PC-9 (cell line): ENCODE data around the gene CRYZL1. TPM values are rescaled to one million over a fixed set of nuclear protein-coding genes. Genes with fewer than 3 reads are reported as not detected.
"Not testable (repeated sequence)": the region's sequence is repeated elsewhere in the genome, so short reads cannot be mapped to it uniquely, and the experiment has no call there.

Experiments used
- BruUV-seq: library from RNA; stranded (reverse); fragments of 400-500 nt; replicated peaks from 2 replicates; lab custom pipeline; 2021; lab: Mats Ljungman, UMichigan
- CTCF ChIA-PET: fragments of 300-600 bp; sonication (Branson Sonifier 250); formaldehyde crosslinking; loops from one replicate; lab custom pipeline; 2022; ENCODE audit warnings: antibody characterized with exemption; lab: Charles Lee
- POLR2A ChIA-PET: fragments of 300-600 bp; sonication (Branson Sonifier 250); formaldehyde crosslinking; loops from one replicate; lab custom pipeline; 2022; ENCODE audit warnings: antibody characterized with exemption; ENCODE audit not compliant: unreplicated experiment; lab: Charles Lee
- DNase-seq, 2 experiments: peaks; one replicate each; pipeline versions ENCODE4 v3.0.0 to v3.0.0-alpha.2; 2015 to 2022; ENCODE audit warnings: mixed read lengths in 1 of 2
- H2AFZ ChIP-seq: fragments of 200-600 bp; sonication (generic); 2 replicates; pipeline ENCODE4 v1.8.1; 2017; ENCODE audit warnings: antibody characterized with exemption
- H3F3A ChIP-seq: fragments of 200-600 bp; sonication (generic); 2 replicates; pipeline ENCODE4 v1.8.1; 2017; ENCODE audit warnings: antibody characterized with exemption, mild to moderate bottlenecking, low read depth; ENCODE audit not compliant: insufficient read depth
- H3K27ac ChIP-seq: fragments of 200-600 bp; sonication (generic); 2 replicates; pipeline ENCODE4 v1.6.1; 2016; ENCODE audit warnings: mixed run types
- H3K27me3 ChIP-seq: fragments of 200-600 bp; sonication (generic); 2 replicates; pipeline ENCODE4 v1.6.1; 2016; ENCODE audit warnings: low read depth, mixed run types; ENCODE audit not compliant: insufficient read depth
- H3K36me3 ChIP-seq: fragments of 200-600 bp; sonication (generic); 2 replicates; pipeline ENCODE4 v1.6.1; 2016; ENCODE audit warnings: low read depth, mixed run types
- H3K4me1 ChIP-seq: fragments of 200-600 bp; sonication (generic); replicated peaks from 2 replicates; pipeline ENCODE4 v1.6.1; 2016; ENCODE audit warnings: mixed run types; ENCODE audit not compliant: insufficient read depth
- H3K4me2 ChIP-seq: fragments of 200-600 bp; sonication (generic); 2 replicates; pipeline ENCODE4 v1.6.1; 2017; ENCODE audit warnings: mixed run types
- H3K4me3 ChIP-seq: fragments of 200-600 bp; sonication (generic); 2 replicates; pipeline ENCODE4 v1.6.1; 2016; ENCODE audit warnings: mixed run types
- H3K79me2 ChIP-seq: fragments of 200-600 bp; sonication (generic); 2 replicates; pipeline ENCODE4 v1.6.1; 2017; ENCODE audit warnings: low read depth, mixed run types
- H3K9me2 ChIP-seq: fragments of 200-600 bp; sonication (generic); 2 replicates; pipeline ENCODE4 v1.8.1; 2017; ENCODE audit warnings: mild to moderate bottlenecking; ENCODE audit not compliant: insufficient read depth
- H3K9me3 ChIP-seq: fragments of 200-600 bp; sonication (generic); 2 replicates; pipeline ENCODE4 v1.8.1; 2016; ENCODE audit warnings: low read depth; ENCODE audit not compliant: insufficient read depth
- H4K20me1 ChIP-seq: fragments of 200-600 bp; sonication (generic); 2 replicates; pipeline ENCODE4 v1.8.1; 2017; ENCODE audit not compliant: insufficient read depth
- CTCF ChIP-seq: fragments of 200-600 bp; sonication (generic); conservative IDR thresholded peaks from 2 replicates; pipeline ENCODE4 v1.6.1; 2017; ENCODE audit warnings: mixed run types, antibody characterized with exemption, mild to moderate bottlenecking, moderate library complexity
- EZH2 ChIP-seq: fragments of 200-600 bp; sonication (generic); IDR thresholded peaks from 2 replicates; pipeline ENCODE4 v1.8.0; 2017; ENCODE audit warnings: antibody characterized with exemption, low read depth
- intact Hi-C: fragments of 100-400 bp; cut with micrococcal nuclease; formaldehyde crosslinking; loops from one replicate; pipeline ENCODE4 v1.10.0; 2022; ENCODE audit not compliant: unreplicated experiment
- total RNA-seq: library from RNA; stranded (reverse); gene quantifications from 2 replicates; pipeline ENCODE4 v1.2.3, GENCODE V29; 2021

Gene CRYZL1
- total RNA-seq, 1 experiment from 2014 or later: 22.4 TPM

DNA sequence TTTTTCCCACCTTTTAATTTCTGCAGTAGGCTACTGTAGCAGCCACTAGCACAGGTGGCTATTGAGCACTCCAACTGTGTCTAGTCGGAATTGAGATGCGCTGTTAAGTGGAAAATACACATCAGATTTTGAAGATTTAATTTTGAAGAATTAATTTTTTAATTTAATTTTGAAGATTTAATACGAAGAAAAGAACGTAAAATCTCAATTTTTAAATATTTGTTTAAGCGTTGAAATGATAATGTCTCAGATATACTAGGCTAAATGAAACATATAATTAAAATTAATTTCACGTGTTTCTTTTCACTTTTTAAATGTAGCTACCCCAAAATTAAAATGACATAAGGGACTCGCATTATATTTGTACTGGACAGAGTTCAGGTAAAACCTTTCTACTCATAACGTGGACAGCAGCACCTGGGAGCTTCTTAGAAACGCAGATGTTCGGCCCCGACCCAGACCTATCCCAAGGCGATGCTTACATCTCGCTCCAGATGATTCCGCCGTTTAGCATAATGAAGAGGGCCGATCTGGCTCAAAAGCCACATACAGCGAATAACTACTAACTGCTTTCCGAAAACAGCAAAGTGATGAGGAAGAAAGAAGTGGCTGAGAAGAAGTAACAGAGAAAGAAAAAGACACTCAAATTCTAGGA lies 717 bp downstream of the CRYZL1 start:
- Histone ChIP-seq H3K79me2 (peaks cover 54% of the 10 kb centered on the region), H4K20me1 (no peaks in the 10 kb centered on the region), H3K4me1 (peaks cover 21% of the 10 kb centered on the region), H3K9me3 (no peaks in the 10 kb centered on the region), H3K27me3 (no peaks in the 10 kb centered on the region), H3K9me2 (no peaks in the 10 kb centered on the region), H3K4me3 (peak overlapping the region; percentile 76), H3K27ac (peak overlapping the region; percentile 76), H3K36me3 (no peaks in the 10 kb centered on the region), H2AFZ (peak overlapping the region; percentile 91), H3K4me2 (peak overlapping the region; percentile 91), H3F3A (no peaks in the 10 kb centered on the region; the same call in 1 of the 2 replicates)
- DNase-seq: no peak
- TSS peak; percentile 75 for BruUV-seq
- intact Hi-C loops: loop anchor here (10.0 kb wide), 1 partner anchor 254 kb away; no protein-coding TSS in a partner anchor
- ChIA-PET CTCF (no interaction called here), POLR2A (interaction anchor here (0.7 kb wide), 2 partner anchors 126 to 161 kb away, joined by 5 to 6 read pairs; no protein-coding TSS in a partner anchor)
- TF ChIP-seq EZH2: no peak

DNA sequence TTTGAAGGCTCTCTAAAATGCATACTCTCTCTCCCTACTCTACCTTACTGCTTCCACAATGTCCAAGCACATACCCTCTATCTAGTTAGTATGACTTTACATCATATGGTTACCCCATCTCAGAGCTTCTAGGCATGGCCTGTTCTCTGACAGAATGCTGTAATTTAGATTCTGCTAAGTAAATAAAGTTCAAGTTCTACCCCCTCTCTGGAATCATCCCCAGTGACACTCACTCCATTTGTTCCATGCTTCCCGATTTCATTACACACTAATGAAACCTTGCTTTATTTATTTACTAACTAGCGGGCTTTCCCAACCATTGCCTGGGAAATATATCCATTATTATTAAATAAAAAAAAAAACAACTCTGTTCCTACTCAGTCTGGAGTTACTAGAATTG lies 7.3 kb downstream of the CRYZL1 start:
- H3F3A ChIP-seq: no peaks in the 10 kb centered on the region

DNA sequence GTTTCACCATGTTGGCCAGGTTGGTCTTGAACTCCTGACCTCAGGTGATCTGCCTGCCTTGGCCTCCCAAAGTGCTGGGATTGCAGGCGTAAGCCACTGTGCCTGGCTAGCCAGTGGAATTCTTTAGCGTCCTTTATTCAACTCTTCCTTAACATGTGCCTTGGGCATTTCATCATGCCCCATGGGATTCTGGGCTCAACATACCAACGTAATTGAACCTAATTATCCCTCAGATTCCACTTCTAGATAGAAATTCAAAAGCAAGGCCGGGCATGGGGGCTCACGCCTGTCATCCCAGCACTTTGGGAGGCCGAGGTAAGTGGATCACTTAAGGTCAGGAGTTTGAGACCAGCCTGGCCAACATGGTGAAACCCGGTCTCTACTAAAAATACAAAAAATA lies 15.4 kb downstream of the CRYZL1 start:
- POLR2A ChIA-PET, H3K79me2 ChIP-seq: not testable (repeated sequence)

More for the DNA sequence above, 7.3 kb downstream of the CRYZL1 start:
- Histone ChIP-seq H3K79me2 (peaks cover 9% of the 10 kb centered on the region; the same call in 1 of the 2 replicates), H3K9me2 (no peaks in the 10 kb centered on the region), H3K4me2 (no peak overlapping the region), H3K4me1 (no peaks in the 10 kb centered on the region), H4K20me1 (no peaks in the 10 kb centered on the region), H3K36me3 (no peaks in the 10 kb centered on the region), H2AFZ (no peak overlapping the region), H3K27me3 (no peaks in the 10 kb centered on the region), H3K27ac (no peak overlapping the region), H3K4me3 (no peak overlapping the region), H3K9me3 (no peaks in the 10 kb centered on the region)
- TF ChIP-seq EZH2: no peak
- no peak for TF ChIP-seq CTCF
- no TSS peak for BruUV-seq
- DNase-seq: no peak
- intact Hi-C loops: no loop called here
- ChIA-PET POLR2A (no interaction called here), CTCF (interaction anchor here (0.6 kb wide), 1 partner anchor 345 kb away, joined by 4 read pairs; no protein-coding TSS in a partner anchor)

DNA sequence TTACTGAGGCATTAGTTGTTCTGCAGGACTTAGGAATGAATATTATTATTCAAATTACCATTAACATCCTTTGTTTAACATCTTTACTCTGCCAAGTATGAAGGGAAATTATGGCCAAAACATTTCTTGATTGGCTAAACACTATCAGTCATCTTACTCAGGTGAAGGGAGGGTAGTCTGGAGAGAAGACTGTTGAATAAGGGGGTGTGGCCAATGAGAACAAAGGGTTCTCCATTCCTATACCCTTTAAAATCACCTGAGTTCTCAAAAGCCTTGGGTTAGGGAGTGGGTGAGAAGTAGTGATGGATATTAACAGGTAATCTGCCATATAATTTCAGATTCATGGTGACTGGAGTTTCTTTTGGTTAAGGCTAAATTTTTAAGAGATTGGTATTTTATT lies 19.3 kb downstream of the CRYZL1 start:
- Histone ChIP-seq H3K4me2 (no peak overlapping the region), H3K27ac (no peak overlapping the region), H3K27me3 (no peaks in the 10 kb centered on the region), H2AFZ (no peak overlapping the region), H3K9me2 (no peaks in the 10 kb centered on the region), H3K9me3 (no peaks in the 10 kb centered on the region), H4K20me1 (no peaks in the 10 kb centered on the region), H3K36me3 (no peaks in the 10 kb centered on the region), H3F3A (no peaks in the 10 kb centered on the region), H3K79me2 (no peaks in the 10 kb centered on the region), H3K4me3 (no peak overlapping the region), H3K4me1 (no peaks in the 10 kb centered on the region)
- intact Hi-C loops: no loop called here
- TF ChIP-seq EZH2 (no peak), CTCF (no peak)
- no TSS peak for BruUV-seq
- no peak for DNase-seq
- CTCF ChIA-PET: no interaction called here
- POLR2A ChIA-PET: no interaction called here

More for the DNA sequence above, 15.4 kb downstream of the CRYZL1 start:
- H3K9me3 ChIP-seq, H3K4me2 ChIP-seq, DNase-seq, CTCF ChIA-PET, H3K27me3 ChIP-seq, H4K20me1 ChIP-seq, H3K27ac ChIP-seq, H3F3A ChIP-seq, H3K4me1 ChIP-seq, H3K36me3 ChIP-seq, H2AFZ ChIP-seq, H3K4me3 ChIP-seq, intact Hi-C loops, BruUV-seq, H3K9me2 ChIP-seq: not testable (repeated sequence)
